K562 (cell line): ENCODE results near the gene NPFFR1.

Source experiments
- FOS ChIP-seq: IDR thresholded peaks from 3 replicates; pipeline ENCODE4 v1.6.1; 2011; ENCODE audit not compliant: insufficient read length; ENCODE audit errors: extremely low read depth
- ZNF140 ChIP-seq: fragments of 250-450 bp; sonication (Bioruptor Pico); IDR thresholded peaks from 2 replicates; pipeline ENCODE4 v1.8.0; 2021; ENCODE audit warnings: moderate library complexity, mild to moderate bottlenecking, inconsistent platforms

- no peak for TF ChIP-seq FOS
- no peak for TF ChIP-seq ZNF140
Measured at GRCh38 chr10:70293169-70293843, 9.5 kb upstream of the NPFFR1 start.
